ENCODE measurements around the gene LMNB1. TPM values are rescaled to one million over a fixed set of nuclear protein-coding genes. Genes with fewer than 3 reads are reported as not detected.

LMNB1 gene
- total RNA-seq, 6 donors from 2014 or later: 11.1 to 18.5 (median 15.9) TPM

GRCh38 chr5:126858441-126858840 lies 81.5 kb downstream of the LMNB1 start:
- no peak for ATAC-seq (ENCODE audit: low FRiP score in 2 of 2)
- TF ChIP-seq EP300 (IDR thresholded peaks at IDR 0.05) (no peak), CTCF (IDR thresholded peaks at IDR 0.05) (no peak), POLR2A (IDR thresholded peaks at IDR 0.05) (no peak), POLR2AphosphoS5 (IDR thresholded peaks at IDR 0.05) (no peak)
- 88% methylated on average over 7 to 11 of the region's 11 CpGs for WGBS, 2 donors

GRCh38 chr5:126863402-126863801 lies 86.5 kb downstream of the LMNB1 start:
- no peak overlapping the region for H3K27ac ChIP-seq
- H3K27me3 ChIP-seq: no peaks in the 10 kb centered on the region
- 96 to 98% methylated on average over 4 of the region's 4 CpGs for WGBS, 2 donors
- TF ChIP-seq POLR2AphosphoS5 (IDR thresholded peaks at IDR 0.05) (no peak), POLR2A (IDR thresholded peaks at IDR 0.05) (no peak), CTCF (IDR thresholded peaks at IDR 0.05) (no peak), EP300 (IDR thresholded peaks at IDR 0.05) (no peak)
- H3K36me3 ChIP-seq: no peaks in the 10 kb centered on the region
- ATAC-seq (ENCODE audit: low FRiP score in 2 of 2): no peak
- no peaks in the 10 kb centered on the region for H3K9me3 ChIP-seq
- no peaks in the 10 kb centered on the region for H3K4me1 ChIP-seq
- no peak overlapping the region for H3K4me3 ChIP-seq
- DNase-seq: no peak

More at GRCh38 chr5:126858441-126858840, 81.5 kb downstream of the LMNB1 start:
- Histone ChIP-seq H3K36me3 (no peaks in the 10 kb centered on the region), H3K4me3 (no peak overlapping the region), H3K27me3 (no peaks in the 10 kb centered on the region), H3K4me1 (no peaks in the 10 kb centered on the region), H3K9me3 (no peaks in the 10 kb centered on the region), H3K27ac (no peak overlapping the region)
- DNase-seq: no peak

GRCh38 chr5:126864042-126864688 lies 87.2 kb downstream of the LMNB1 start:
- DNase-seq (no peak), ATAC-seq (ENCODE audit: low FRiP score in 2 of 2) (no peak)
- Histone ChIP-seq H3K27me3 (no peaks in the 10 kb centered on the region), H3K4me1 (peaks cover 0 to 5% (median 1%) of the 10 kb centered on the region in 4 donors), H3K4me3 (no peak overlapping the region), H3K27ac (no peak overlapping the region), H3K36me3 (no peaks in the 10 kb centered on the region), H3K9me3 (no peaks in the 10 kb centered on the region)
- 90 to 96% methylated on average over 20 to 22 of the region's 22 CpGs for WGBS, 2 donors
- no peak for TF ChIP-seq POLR2A (IDR thresholded peaks at IDR 0.05)
- TF ChIP-seq POLR2AphosphoS5 (IDR thresholded peaks at IDR 0.05): no peak
- no peak for TF ChIP-seq EP300 (IDR thresholded peaks at IDR 0.05)

GRCh38 chr5:126865299-126865698 lies 88.4 kb downstream of the LMNB1 start:
- ATAC-seq (ENCODE audit: low FRiP score in 2 of 2) (peak in 1 of 2 donors; percentile 74), DNase-seq (no peak)
- H3K4me3 ChIP-seq: no peak overlapping the region
- H3K9me3 ChIP-seq: no peaks in the 10 kb centered on the region
- no peaks in the 10 kb centered on the region for H3K36me3 ChIP-seq
- H3K27ac ChIP-seq: no peak overlapping the region
- H3K4me1 ChIP-seq: peaks cover 0 to 6% (median 1%) of the 10 kb centered on the region in 4 donors
- no peaks in the 10 kb centered on the region for H3K27me3 ChIP-seq
- WGBS, 2 donors: 80 to 82% methylated on average over 3 of the region's 3 CpGs
- no peak for TF ChIP-seq EP300 (IDR thresholded peaks at IDR 0.05)
- no peak for TF ChIP-seq POLR2AphosphoS5 (IDR thresholded peaks at IDR 0.05)
- TF ChIP-seq POLR2A (IDR thresholded peaks at IDR 0.05): no peak

- Histone ChIP-seq H3K36me3 (no peaks in the 10 kb centered on the region), H3K27ac (no peak overlapping the region), H3K9me3 (no peaks in the 10 kb centered on the region), H3K27me3 (no peaks in the 10 kb centered on the region), H3K4me3 (no peak overlapping the region), H3K4me1 (peaks cover 0 to 6% (median 1%) of the 10 kb centered on the region in 4 donors)
- no peak for TF ChIP-seq EP300 (IDR thresholded peaks at IDR 0.05)
- no peak for TF ChIP-seq POLR2A (IDR thresholded peaks at IDR 0.05)
- DNase-seq (no peak), ATAC-seq (ENCODE audit: low FRiP score in 2 of 2) (peak in 1 of 2 donors; percentile 15)
- 75 to 78% methylated on average over 7 to 8 of the region's 8 CpGs for WGBS, 2 donors
Observed at GRCh38 chr5:126866851-126867636, 90.1 kb downstream of the LMNB1 start.

- 76 to 83% methylated on average over 11 of the region's 11 CpGs for WGBS, 2 donors
- ATAC-seq (ENCODE audit: low FRiP score in 2 of 2) (peak in 1 of 2 donors; percentile 8), DNase-seq (no peak)
- TF ChIP-seq EP300 (IDR thresholded peaks at IDR 0.05) (no peak), POLR2AphosphoS5 (IDR thresholded peaks at IDR 0.05) (no peak), CTCF (IDR thresholded peaks at IDR 0.05) (no peak), POLR2A (IDR thresholded peaks at IDR 0.05) (no peak)
- Histone ChIP-seq H3K9me3 (no peaks in the 10 kb centered on the region), H3K36me3 (no peaks in the 10 kb centered on the region), H3K27ac (no peak overlapping the region), H3K4me1 (peaks cover 0 to 6% (median 3%) of the 10 kb centered on the region in 4 donors), H3K4me3 (no peak overlapping the region), H3K27me3 (no peaks in the 10 kb centered on the region)
Observed at GRCh38 chr5:126868338-126869004, 91.5 kb downstream of the LMNB1 start.

All from upper lobe of left lung (tissue), 6 donors.